HG03280 (cell line): ENCODE measurements around the gene NUDT5.

Experiments
- ATAC-seq: cut with Tn5 transposase; IDR thresholded peaks from one replicate; pipeline ENCODE4 v1.9.1; 2021; ENCODE audit warnings: mild to moderate bottlenecking, moderate library complexity; ENCODE audit not compliant: unreplicated experiment

NUDT5 gene

DNA sequence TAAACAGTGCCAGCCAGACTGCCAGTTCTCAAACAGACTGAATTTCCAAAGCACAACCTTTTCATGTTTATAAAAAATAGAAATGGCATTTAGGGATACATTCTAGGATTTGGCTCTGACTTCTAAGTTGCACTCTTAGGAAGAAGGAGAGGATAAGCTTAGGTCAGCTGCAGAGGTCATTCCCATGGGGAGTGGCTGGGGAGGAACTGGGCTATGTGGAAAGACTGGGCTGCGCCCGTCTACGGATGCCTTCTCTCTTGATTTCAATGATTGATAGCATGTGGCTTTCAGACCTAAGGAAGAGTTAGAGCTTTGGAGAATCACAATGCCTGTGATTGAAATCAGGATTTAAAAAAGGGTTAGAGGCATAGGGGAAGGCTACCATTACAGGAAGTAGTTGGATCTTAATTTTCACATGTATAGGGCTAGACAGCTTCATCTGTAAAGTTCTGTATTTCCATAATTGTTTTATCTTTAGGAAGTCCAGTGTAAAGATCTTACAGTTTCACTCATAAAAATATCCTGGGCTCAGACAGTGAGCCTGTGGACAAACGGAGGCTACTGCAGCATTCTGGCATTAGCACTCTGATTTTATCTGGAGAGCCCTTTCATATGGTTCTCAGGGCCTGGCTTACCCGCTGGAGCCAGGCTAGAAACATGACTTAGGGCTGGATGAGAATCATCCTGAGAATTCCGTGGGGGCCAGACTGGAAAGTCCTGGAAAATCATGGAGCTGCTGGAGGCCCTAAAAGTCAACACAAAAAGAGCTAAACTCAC is 29.5 kb downstream of the NUDT5 start:
- no peak for ATAC-seq

GRCh38 chr10:12165036-12165435 is 30.7 kb downstream of the NUDT5 start:
- ATAC-seq, result no peak

DNA sequence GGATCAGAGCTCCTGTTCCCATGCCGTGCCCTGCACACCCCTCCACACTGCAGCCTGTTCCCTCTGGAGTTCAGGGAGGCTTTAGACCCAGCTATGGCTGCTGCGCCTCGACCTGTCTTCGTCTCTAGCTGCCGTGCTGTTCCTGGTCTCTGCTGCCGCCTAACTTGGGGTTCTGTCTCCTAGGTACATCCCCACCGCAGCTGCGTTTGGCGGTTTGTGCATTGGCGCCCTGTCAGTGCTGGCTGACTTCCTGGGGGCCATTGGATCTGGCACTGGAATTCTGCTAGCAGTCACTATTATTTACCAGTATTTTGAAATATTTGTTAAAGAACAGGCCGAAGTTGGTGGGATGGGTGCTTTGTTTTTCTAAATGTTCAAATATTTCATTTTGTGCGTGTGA is 31.6 kb downstream of the NUDT5 start:
- ATAC-seq, result no peak

DNA sequence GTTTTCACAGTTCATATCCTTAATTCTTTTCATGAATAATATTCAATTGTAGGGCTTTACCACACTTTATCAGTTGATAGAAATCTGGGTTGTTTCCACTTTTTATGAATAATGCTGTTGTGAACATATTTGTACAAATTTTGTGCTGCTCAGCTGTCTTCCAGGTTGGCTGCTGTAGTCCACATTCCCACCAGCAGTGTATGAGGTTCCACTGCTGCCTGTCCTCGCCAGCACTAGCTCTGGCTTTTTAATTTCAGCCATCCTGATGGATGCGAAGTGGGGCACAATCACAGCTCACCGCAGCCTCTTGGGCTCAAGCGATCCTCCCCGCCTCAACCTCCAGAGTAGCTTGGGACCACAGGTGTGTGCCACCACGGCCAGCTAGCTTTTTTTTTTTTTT is 32.8 kb downstream of the NUDT5 start:
- ATAC-seq, result no peak

GRCh38 chr10:12160664-12161063 is 35.0 kb downstream of the NUDT5 start:
- ATAC-seq, result no peak

DNA sequence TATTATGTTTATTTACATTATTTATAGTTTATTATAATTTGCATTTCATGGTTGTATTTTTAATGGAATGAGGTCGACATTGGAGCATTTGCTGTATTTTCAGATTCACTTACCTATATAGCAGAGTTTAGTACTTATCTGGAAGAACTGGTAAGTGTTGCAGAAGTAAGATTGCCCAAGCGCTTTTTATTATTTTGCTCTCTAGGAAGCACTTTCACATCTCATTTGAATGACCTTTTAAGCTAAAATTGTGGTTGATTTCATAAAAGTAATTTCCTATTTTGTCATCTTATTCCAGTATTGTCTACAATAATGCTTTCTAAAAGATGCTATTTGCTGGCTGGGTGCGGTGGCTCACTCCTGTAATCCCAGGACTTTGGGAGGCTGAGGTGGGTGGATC is 37.6 kb downstream of the NUDT5 start:
- no peak for ATAC-seq

DNA sequence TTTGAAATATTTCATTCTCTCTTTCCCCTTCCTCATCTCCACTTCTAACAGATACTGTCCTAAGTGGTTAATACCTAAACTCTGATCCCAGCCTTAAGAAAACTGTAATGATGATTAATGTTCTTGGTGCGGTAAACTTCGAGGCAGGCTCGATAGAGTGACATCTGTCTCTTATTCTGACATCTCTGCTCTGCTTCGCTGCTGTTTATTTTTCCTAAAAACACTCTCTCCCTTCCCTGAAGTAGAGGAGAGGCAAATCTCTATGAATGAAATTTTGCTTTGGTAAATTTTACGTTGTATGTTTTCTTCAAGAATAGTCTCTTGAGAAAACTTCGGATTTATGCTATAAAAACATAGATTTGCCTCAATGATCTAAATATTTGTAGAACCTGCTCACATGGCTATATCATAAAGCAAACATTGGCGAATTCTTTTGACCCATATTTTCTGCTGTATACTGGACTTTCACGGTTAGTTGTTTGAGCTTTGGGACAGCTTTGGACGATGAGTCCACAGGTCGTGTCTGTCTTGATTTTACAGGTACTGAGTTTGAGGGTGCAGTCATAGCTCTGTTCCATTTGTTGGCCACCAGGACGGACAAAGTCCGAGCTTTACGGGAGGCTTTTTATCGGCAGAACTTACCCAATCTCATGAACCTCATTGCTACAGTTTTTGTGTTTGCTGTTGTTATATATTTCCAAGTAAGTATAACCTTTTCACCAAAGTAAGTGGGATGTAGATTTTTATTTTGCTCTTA is 39.1 kb downstream of the NUDT5 start:
- ATAC-seq, result no peak

- ATAC-seq, result no peak
Observed at GRCh38 chr10:12154516-12154915, 41.2 kb downstream of the NUDT5 start.

GRCh38 chr10:12150163-12150562 is 45.5 kb downstream of the NUDT5 start:
- ATAC-seq, result no peak

DNA sequence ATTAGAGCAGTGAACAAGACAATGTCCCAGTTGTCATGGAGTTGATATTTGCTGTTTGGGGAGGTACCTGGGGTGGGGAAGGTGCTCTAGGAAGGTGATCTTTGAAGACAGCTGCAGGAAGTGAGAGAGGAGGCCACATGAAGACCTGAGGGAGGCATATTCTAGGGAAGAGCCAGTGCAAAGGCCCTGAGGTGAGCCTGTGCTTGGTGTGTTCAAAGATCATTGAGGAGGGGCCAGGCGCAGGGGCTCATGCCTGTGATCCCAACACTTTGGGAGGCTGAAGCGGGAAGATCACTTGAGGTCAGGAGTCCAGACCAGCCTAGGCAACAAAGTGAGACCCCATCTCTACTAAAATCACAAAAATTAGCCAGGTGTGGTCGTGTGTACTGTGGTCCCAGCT is 51.2 kb downstream of the NUDT5 start:
- no peak for ATAC-seq

GRCh38 chr10:12140038-12140437 is 55.7 kb downstream of the NUDT5 start:
- no peak for ATAC-seq

- ATAC-seq, result no peak
Observed at GRCh38 chr10:12135631-12136030, 60.1 kb downstream of the NUDT5 start.

DNA sequence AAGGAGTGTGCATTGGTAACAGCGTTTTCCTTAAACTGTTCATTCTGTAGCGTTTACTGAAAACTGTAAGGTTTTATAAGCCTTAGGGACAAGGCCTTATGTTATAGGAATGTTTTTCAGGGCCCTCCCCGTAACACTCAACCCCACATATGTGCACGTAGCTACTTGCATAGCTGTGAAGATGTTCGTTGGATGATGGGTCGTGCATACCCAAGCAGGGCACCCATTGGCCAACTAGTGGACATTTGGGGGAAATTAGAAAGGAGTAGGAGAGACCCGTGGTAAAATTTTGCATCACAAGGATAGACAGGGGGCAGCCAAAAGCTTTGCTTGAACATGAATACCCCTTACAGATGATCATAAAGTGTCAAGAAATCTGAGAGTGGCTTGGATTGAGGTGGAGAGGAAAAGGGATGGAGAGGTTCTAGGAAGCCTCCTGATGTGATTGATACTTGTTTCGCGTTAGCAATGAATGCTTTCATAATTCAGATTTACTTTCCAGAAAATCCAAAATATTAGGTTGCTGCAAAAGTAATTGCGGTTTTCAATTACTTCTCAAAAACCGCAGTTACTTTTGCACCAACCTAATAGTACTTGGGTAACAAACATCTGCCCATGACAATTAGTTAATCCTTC is 65.3 kb downstream of the NUDT5 start:
- ATAC-seq, result peak; percentile 30

- peak; percentile 91 for ATAC-seq
Observed at GRCh38 chr10:12129222-12130111, 66.2 kb downstream of the NUDT5 start, which contains the start of gene SEC61A2. SEC61A2 (plus strand) TSS chr10:12129677; CDS start chr10:12129788, 111 bp downstream.

GRCh38 chr10:12121673-12122072 is 74.0 kb downstream of the NUDT5 start:
- no peak for ATAC-seq
